ENCODE results near the gene DRC3.
"Not testable (repeated sequence)": the region's sequence is repeated elsewhere in the genome, so short reads cannot be mapped to it uniquely, and the experiment has no call there.

Gene DRC3, protein sequence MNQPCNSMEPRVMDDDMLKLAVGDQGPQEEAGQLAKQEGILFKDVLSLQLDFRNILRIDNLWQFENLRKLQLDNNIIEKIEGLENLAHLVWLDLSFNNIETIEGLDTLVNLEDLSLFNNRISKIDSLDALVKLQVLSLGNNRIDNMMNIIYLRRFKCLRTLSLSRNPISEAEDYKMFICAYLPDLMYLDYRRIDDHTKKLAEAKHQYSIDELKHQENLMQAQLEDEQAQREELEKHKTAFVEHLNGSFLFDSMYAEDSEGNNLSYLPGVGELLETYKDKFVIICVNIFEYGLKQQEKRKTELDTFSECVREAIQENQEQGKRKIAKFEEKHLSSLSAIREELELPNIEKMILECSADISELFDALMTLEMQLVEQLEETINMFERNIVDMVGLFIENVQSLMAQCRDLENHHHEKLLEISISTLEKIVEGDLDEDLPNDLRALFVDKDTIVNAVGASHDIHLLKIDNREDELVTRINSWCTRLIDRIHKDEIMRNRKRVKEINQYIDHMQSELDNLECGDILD

DNA sequence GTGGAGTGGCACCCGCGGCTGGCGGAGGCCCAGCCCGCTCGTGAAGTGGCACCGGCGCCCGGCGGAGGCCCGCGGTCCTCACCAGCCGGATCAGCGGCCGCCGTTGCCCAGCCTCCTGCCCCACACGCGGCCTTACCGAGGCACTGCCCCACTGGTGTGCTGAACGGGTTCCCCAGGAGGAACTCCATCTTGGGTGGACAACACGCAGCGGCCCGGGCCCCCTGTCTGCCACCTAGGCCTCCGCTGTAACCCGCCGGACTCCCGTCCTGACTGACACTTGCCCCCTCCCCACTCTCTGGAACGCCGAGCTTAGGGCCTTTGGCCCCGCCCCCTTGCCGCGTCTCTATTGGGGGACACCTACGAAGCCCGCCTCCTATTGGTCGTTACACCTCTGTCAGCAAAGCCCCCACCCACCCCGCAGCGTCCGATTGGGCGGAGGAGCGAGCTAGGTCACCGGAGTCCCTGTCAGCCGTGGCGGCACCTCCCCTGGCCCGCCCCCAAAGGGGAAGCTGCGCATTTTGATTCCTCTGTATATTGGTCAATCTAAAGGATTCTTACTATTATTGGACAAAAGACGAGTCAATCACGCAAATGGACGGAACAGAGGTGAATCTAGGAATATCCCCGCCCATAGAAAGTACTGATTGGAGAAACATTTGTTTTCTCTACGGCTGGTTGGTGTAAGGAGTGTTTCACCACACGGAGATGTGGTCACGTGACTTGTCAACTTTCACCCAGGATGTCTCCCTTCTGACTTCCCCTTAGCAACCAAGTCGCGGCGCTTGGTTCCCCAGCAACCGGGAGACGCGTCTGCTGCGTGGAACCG is at the start of gene DRC3, which contains the start of gene TOM1L2:
Gene DRC3 (plus strand): TSS at position 737 of the 826 bp plus-strand sequence. CDS start 4,737 bp downstream, outside the sequence.
Gene TOM1L2 (minus strand): TSS at position 275 of the 826 bp plus-strand sequence. CDS start 87 bp downstream, at position 188.
- DNase-seq: peak; percentile 100

DNA sequence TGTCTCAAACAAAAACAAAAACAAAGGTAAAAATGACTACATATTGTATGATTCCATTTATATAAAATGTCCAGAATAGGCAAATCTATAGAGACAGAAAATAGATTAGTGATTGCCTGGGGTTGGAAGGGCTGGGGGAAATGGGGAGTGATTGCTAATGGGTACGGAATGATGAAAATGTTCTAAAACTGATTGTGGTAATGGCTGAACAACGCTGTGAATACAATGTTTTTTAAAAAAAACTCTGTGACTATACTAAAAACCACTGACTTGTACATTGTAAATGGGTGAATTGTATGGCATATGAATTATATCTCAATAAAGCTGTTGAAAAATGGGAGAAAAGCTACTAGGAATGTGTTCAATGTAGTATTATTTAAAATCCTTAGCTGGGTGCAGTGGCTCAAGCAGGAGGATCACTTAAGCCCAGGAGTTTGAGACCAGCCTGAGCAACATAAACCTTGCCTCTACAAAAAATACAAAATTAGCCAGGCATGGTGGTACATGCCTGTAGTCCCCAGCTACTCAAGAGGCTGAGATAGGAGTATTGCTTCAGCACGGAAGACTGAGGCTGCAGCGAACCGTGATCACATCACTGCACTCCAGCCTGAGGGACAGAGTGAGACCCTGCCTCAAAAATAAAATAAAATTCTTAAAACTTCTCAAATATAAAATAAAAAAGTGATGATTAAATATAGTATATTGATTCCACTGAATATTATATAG is 48.4 kb upstream of the DRC3 start:
- DNase-seq: no peak

DNA sequence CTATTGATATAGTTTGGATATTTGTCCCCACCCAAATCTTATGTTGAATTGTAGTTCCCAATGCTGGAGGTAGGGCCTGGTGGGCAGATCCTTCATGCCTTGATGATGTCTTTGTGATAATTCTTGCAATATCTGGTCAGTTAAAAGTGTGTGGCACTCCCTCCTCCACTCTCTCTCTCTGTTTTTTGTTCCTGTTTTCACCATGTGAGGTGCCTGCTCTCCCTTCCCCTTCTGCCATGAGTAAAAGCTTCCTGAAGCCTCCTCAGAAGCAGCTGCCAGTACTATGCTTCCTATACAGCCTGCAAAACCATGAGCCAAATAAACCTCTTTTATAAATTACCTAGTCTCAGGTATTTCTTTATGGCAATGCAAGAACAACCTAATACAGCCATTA is 47.8 kb upstream of the DRC3 start:
- no peak for DNase-seq

DNA sequence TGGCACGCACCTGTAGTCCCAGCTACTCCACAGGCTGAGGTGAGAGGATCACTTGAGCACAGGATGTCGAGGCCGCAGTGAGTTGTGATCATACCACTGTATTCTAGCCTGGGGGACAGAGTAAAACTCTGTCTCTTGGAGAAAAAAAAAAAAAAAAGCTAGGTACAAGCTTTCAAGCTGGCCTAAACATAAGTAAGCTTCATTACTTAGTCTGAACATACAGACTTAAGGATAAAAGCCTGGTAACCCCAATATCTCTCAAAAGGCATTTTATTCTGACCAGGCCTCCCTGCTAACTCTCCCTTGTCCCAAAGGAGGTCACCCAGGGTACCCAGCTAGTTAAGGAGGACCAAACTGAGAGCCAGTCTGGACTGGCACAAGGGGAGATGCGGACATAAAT is 46.6 kb upstream of the DRC3 start:
- DNase-seq: no peak

DNA sequence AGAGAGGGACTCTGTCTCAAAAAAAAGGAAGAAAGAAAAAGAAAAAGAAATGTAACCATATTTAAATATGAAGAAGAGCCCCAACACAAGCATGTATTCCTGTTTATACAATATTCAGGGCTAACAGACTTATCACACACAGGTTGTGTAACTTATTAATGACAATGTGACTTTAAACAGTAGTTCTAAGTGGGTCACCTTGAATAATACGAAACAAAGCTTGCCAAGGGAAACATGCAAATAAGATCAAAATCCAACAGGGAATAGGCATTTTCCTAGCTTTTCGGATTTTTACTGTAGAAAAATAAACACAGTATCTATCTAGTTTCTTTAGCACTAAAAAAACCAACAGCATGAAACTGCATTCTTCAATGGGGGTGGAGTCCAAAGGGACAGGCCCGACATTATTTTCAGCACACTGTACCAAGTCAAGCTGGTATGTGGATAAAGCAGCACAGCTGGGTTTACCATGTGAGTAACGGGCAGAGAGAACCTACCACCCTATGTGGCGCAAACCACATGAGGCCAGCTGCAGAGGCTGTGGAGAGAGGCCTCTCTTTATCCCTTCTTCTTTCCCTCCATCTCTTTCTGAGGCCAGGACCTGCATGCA is 45.7 kb upstream of the DRC3 start:
- DNase-seq: no peak

DNA sequence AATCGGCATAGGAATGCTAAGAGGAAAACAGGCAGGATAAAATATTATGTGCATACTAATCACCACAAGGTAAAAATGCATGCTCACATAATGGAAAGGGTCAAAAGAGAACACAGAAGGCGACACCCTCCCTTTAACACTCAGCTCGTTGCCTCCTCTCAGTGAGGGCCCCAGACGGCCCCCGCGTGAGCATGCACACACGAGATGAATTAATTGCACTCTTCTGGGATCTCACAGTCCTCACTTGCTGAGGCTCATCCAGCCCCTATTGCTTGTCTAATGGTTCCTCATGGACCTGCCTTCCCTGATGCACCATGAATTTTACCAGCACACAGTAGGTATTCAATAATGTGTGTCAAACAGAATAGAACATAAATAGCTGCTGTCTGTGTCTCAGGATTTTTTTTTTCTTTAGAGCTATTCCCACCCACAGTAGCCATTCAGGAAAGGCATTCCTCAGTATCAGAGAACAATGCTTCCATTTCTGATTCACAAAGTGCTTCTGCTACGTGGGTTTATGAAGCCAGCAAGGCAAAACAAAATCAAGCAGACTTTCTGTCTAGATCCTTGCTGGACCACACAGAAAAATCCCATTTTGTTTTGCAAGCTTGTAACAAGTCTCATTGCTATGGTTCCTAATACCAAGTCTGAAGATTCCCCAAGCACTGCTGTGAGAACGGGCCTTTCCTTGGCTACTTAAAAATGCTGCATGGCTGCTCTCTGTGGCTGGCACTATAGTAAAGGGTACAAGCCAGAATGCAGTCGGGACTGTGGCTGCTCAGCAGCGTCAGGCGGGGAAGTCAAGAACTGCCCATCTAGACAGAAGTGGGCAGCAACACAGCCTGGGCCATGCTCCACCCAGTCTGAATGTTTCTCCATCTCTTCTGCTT is 44.0 kb upstream of the DRC3 start:
- DNase-seq: no peak

DNA sequence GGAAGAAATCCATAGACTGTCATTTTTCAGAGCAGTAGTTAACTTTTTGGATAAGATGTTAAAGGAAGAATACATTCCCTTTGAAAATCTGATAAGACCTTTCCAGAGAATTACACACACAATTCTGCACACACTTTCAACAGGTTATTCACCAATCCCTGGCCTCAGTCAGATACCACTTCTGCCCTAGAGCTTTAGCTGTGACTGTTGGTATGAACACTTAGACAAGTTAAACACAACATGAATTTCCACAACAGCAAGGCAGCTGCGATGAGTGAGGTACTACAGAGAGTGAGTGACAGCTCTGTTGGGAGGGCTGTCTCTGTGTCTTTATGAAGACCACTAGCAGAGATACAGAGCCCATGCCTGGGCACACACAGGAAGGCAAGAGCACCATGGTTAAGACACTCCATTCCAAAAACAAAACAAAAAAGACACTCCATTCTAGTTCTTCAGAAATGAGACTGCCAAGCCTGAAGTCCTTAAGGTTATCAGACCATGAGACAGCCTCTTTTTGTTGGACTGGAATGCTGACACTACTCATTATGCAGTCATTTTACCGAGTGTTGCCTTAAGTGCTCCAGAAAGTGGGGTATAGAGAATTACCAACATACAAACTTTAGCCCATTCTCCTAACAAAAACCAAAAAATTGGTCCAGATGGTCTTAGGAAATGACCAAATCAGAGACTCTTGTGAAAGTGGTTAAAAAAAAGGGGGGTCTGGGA is 42.8 kb upstream of the DRC3 start:
- no peak for DNase-seq

DNA sequence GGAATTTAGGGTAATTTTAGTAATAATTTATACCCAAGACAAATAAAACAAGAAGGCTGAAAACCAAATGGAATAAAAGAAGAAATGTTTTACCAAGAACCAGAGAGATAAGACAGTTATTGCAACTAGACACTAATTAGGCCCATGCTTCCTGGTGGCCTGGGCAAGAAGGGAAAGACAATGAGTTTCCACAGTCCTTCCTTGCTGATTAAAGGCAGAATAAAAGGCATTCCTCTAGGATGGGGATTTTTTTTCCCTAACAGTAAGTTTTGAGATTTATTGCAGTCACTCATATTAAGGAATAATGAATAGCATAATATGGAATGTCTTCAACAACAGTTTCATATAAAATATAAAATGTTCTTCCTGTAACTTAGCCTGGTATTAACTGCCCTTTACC is 42.0 kb upstream of the DRC3 start:
- no peak for DNase-seq

DNA sequence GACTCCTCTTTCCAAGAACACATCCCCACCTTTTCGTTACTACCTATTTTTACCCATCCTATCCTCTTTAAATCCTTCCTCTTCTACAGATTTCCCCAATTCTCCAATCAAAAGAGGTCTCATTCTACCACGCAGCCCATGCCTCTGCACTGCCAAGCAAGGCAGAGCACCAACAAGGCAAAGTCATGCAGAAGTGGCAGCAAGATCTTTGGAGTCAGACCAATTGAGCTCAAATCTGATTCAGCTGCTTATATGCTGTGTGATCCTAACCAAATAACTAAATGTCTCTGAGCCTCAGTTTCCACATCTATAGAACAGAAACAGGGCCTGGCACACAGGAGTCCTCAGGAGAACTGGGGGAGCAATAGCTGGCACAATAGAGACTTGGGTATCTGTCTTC is 41.5 kb upstream of the DRC3 start:
- no peak for DNase-seq

DNA sequence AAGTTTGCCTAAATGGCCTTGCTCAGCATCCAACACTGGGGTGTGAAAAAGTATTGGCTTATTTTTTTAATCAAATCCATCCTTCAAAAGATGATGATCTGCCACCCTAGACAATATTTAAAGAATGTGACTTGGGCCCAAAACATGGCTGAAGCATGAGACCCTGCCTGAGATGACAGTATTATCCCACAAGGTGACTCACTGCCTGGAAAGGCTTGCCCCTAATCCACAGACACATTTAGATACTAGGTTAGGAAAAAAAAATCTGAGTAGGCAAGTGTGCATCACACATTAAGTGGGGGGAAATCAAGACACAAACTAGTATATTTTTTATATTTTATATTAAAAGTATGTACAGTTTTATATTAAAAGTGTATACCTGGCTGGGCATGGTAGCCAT is 38.9 kb upstream of the DRC3 start:
- no peak for DNase-seq

DNA sequence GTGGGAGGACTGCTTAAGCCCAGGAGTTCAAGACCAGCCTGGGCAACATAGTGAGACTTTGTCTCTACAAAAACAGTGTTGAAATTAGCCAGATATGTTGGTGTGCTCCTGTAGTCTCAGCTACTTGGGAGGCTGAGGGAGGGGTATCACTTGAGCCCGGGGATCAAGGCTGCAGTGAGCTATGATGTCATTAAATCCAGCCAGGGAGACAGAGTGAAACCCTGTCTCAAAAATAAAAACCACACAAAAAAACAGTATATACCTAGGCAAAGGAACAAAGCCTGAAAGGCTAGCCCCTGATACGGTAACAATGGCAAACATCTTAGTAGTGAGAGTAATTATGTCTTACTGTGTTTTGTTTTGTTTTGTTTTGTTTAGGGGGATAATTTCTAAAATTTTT is 38.4 kb upstream of the DRC3 start:
- DNase-seq: no peak

DNA sequence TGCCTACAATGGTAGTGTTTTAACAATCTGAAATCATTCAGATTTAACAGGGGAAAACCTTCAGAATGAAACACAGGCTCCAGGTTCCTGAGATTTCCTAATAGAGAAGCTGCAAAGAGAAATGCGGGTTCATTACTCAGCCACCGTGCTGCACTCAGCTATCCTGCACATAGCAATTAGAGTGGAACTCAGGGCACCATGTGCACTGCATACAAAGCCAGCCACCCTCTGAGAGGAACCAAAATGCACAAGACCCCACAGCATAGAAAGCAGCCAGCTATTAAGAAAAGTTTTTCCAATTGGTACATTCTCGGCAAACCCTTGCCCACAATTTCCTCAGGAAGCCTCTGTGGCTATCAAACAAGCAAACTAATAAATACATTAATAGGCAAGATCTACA is 37.9 kb upstream of the DRC3 start:
- no peak for DNase-seq

DNA sequence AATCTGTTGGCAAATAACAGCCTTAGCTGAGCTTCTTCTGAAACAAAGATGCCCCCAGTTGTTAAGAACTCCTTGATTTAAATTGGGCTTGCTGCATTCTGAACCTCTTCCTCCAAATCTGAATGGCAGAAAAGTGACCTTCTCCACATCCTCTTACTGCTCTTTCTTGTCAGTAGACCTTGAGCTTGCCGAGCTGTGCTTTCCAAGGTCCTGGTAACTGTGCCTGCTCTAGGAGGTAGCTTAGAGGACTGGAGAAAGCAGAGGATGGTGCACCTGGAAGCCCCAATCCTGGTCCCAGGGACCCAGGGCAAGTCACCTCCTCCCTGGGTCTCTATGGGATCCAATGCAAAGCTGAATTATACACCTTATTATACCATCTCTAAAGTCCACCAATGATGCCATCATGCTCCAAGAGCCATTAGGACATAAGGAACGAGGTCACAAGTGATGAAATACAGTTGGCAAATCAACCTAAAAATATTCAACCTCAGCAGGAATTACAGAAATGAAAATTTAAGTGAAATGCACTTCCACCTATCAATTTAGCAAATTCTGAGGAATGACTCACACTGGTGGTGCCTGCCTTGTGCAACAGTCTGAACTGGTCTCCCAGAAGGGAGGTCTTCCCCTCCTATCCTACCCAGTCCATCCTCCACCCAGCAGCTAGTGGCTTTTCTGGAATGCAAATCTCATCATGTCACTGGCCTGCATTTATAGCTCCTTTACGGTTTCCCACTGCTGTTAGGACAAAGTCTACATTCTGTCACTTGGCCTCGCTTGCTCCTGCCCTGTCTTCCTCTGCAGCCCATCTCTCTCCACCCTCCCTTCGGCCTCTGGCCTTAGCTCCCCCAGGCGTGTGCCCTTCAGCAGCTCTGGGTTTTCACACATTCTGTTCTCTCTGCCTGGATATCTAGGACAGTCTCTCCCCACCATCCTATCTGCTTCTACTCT is 37.1 kb upstream of the DRC3 start:
- DNase-seq: peak in 1 of 2 donors; percentile 37

DNA sequence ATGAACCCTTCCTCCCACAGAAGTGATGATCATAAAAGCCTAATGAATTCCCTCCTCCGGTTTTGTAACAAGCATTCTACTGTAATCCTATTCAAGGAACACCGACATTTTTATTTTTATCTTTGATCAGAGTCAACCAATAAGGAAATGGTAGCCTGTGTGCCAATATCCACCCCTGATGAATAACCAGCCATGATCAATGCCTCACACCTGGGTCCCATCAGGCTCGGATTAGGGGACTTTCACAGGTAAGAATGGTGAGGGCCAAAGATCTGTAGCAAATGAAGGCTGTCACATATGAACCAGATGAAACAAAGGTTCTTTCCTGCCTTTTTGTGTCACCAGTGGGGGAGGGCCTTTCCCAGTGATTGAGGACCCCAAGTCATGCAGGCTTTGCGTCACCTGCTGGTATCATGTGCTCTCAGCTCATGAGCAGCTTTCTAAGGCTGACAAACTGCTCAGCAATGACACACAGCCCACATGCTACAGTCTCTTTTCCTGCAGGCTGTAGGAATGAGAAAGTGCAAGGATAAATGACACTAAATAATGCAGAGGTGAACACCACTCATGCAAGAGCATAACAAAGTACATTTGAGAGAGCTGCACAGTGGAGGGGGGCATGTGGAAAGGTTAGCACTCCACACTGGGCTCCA is 35.3 kb upstream of the DRC3 start:
- no peak for DNase-seq

DNA sequence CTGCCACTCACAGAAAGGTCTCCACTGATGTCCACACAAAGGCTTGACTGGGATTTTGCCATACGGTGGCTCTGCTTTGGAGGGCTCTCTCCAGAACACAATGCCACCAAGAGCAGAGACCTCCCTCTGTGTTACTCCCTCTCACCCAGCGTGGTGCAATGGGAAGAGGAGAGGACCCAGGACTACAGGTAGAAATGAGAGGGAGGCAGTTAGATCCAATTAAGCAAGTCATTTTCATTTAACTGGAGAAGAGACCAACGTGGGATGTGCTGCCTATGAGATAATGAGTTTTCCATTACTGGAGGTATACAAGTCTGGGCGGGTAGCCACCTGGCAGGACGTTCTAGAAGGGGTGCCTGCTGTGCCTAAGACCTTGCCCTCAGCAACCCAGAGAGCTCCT is 34.7 kb upstream of the DRC3 start:
- no peak for DNase-seq

DNA sequence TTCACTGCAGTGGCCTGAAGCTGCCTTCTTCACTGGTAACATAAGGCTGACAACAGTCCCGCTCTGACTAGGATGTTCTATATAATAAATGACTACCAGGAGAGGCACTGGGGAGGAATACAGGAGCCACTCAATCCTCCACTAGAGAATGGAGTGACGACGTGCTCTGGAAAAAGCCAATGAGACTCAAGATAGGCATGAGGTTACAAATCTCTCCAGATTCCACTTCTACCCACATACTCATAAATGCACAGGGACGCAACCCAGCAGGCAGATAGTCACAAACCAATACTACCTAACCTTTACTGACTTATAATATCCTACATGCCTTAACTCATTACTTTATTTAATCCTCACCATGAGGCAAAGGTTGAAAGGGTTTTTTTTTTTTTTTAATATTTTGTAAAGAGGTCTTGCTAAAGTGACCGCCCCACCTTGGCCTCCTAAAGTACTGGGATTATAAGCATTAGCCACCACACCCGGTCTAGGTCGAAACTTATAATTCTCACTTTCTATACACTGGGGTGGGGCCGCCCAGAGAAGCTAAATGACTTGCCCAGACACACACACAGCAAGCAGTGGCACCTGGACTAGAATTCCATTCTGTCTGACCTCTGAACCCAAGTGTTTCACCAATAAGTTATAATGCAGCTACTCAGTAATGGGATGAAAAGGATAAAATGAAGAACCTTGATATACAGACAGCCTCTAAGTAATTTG is 34.1 kb upstream of the DRC3 start:
- no peak for DNase-seq

DNA sequence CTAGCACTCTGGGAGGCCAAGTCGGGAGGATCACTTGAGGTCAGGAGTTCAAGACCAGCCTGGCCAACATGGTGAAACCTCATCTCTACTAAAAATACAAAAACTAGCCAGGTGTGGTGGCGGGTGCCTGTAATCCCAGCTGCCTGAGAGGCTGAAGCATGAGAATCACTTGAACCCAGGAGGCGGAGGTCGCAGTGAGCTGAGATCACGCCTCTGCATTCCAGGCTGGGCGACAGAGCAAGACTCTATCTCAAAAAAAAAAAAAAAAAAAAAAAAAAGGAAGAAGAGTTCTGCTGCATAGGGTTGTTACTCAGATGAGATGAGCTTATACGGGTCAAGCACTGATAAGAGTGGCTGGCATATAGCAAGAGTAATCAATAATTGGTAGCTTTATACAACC is 32.7 kb upstream of the DRC3 start:
- not testable (repeated sequence) for DNase-seq

DNA sequence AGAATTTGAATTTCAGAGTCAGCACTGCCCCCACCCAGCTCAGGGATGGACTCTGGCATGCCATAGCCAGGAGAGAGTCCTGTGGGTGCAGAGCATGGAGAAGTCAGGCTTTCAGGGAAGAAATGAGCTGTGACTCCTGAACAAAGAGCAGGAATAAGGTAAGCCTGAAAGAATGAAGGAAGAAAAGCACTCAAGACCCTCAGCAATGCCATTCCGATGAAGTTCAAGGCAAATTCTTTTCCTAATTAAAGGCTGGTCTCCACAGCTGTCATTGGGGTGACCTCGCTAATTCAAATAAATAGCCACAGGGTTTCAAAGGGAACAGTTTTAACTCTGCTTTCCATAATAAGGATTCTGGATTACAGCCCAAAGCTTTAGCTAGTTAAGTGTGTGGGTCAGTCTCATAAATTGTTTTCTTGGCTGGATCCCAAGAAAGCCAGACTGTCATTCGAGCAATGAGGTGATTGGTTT is 32.2 kb upstream of the DRC3 start:
- DNase-seq: no peak
